PC-9 (cell line): ENCODE measurements around the gene PLEKHH3. TPM values are rescaled to one million over a fixed set of nuclear protein-coding genes. Genes with fewer than 3 reads are reported as not detected.

ENCODE experiments used
- BruUV-seq: library from RNA; stranded (reverse); fragments of 400-500 nt; replicated peaks from 2 replicates; lab custom pipeline; 2021; lab: Mats Ljungman, UMichigan
- CTCF ChIA-PET: fragments of 300-600 bp; sonication (Branson Sonifier 250); formaldehyde crosslinking; loops from one replicate; lab custom pipeline; 2022; ENCODE audit warnings: antibody characterized with exemption; lab: Charles Lee
- POLR2A ChIA-PET: fragments of 300-600 bp; sonication (Branson Sonifier 250); formaldehyde crosslinking; loops from one replicate; lab custom pipeline; 2022; ENCODE audit warnings: antibody characterized with exemption; ENCODE audit not compliant: unreplicated experiment; lab: Charles Lee
- DNase-seq, 2 experiments: peaks; one replicate each; pipeline versions ENCODE4 v3.0.0 to v3.0.0-alpha.2; 2015 to 2022; ENCODE audit warnings: mixed read lengths in 1 of 2
- H2AFZ ChIP-seq: fragments of 200-600 bp; sonication (generic); 2 replicates; pipeline ENCODE4 v1.8.1; 2017; ENCODE audit warnings: antibody characterized with exemption
- H3F3A ChIP-seq: fragments of 200-600 bp; sonication (generic); 2 replicates; pipeline ENCODE4 v1.8.1; 2017; ENCODE audit warnings: antibody characterized with exemption, mild to moderate bottlenecking, low read depth; ENCODE audit not compliant: insufficient read depth
- H3K27ac ChIP-seq: fragments of 200-600 bp; sonication (generic); 2 replicates; pipeline ENCODE4 v1.6.1; 2016; ENCODE audit warnings: mixed run types
- H3K27me3 ChIP-seq: fragments of 200-600 bp; sonication (generic); 2 replicates; pipeline ENCODE4 v1.6.1; 2016; ENCODE audit warnings: low read depth, mixed run types; ENCODE audit not compliant: insufficient read depth
- H3K36me3 ChIP-seq: fragments of 200-600 bp; sonication (generic); 2 replicates; pipeline ENCODE4 v1.6.1; 2016; ENCODE audit warnings: low read depth, mixed run types
- H3K4me1 ChIP-seq: fragments of 200-600 bp; sonication (generic); replicated peaks from 2 replicates; pipeline ENCODE4 v1.6.1; 2016; ENCODE audit warnings: mixed run types; ENCODE audit not compliant: insufficient read depth
- H3K4me2 ChIP-seq: fragments of 200-600 bp; sonication (generic); 2 replicates; pipeline ENCODE4 v1.6.1; 2017; ENCODE audit warnings: mixed run types
- H3K4me3 ChIP-seq: fragments of 200-600 bp; sonication (generic); 2 replicates; pipeline ENCODE4 v1.6.1; 2016; ENCODE audit warnings: mixed run types
- H3K79me2 ChIP-seq: fragments of 200-600 bp; sonication (generic); 2 replicates; pipeline ENCODE4 v1.6.1; 2017; ENCODE audit warnings: low read depth, mixed run types
- H3K9me2 ChIP-seq: fragments of 200-600 bp; sonication (generic); 2 replicates; pipeline ENCODE4 v1.8.1; 2017; ENCODE audit warnings: mild to moderate bottlenecking; ENCODE audit not compliant: insufficient read depth
- H3K9me3 ChIP-seq: fragments of 200-600 bp; sonication (generic); 2 replicates; pipeline ENCODE4 v1.8.1; 2016; ENCODE audit warnings: low read depth; ENCODE audit not compliant: insufficient read depth
- H4K20me1 ChIP-seq: fragments of 200-600 bp; sonication (generic); 2 replicates; pipeline ENCODE4 v1.8.1; 2017; ENCODE audit not compliant: insufficient read depth
- CTCF ChIP-seq: fragments of 200-600 bp; sonication (generic); conservative IDR thresholded peaks from 2 replicates; pipeline ENCODE4 v1.6.1; 2017; ENCODE audit warnings: mixed run types, antibody characterized with exemption, mild to moderate bottlenecking, moderate library complexity
- EZH2 ChIP-seq: fragments of 200-600 bp; sonication (generic); IDR thresholded peaks from 2 replicates; pipeline ENCODE4 v1.8.0; 2017; ENCODE audit warnings: antibody characterized with exemption, low read depth
- intact Hi-C: fragments of 100-400 bp; cut with micrococcal nuclease; formaldehyde crosslinking; loops from one replicate; pipeline ENCODE4 v1.10.0; 2022; ENCODE audit not compliant: unreplicated experiment
- total RNA-seq: library from RNA; stranded (reverse); gene quantifications from 2 replicates; pipeline ENCODE4 v1.2.3, GENCODE V29; 2021

PLEKHH3 gene
- total RNA-seq, 1 experiment from 2014 or later = 22.5 TPM

- BruUV-seq = TSS peak; percentile 23
Observed at GRCh38 chr17:42675965-42676423, 800 bp downstream of the PLEKHH3 start.

GRCh38 chr17:42675348-42675964, 1.3 kb downstream of the PLEKHH3 start:
- POLR2A ChIA-PET = no interaction called here
- Histone ChIP-seq H3K27me3 (no peaks in the 10 kb centered on the region), H3K27ac (no peak overlapping the region), H3K4me2 (peak overlapping the region; percentile 93), H2AFZ (no peak overlapping the region), H3K36me3 (no peaks in the 10 kb centered on the region), H4K20me1 (no peaks in the 10 kb centered on the region), H3K4me3 (peak overlapping the region; percentile 95), H3K4me1 (peaks cover 43% of the 10 kb centered on the region), H3F3A (peaks cover 25% of the 10 kb centered on the region), H3K9me2 (no peaks in the 10 kb centered on the region), H3K9me3 (no peaks in the 10 kb centered on the region), H3K79me2 (peaks cover 32% of the 10 kb centered on the region)
- CTCF ChIA-PET = interaction anchor here (2.4 kb wide), 1 partner anchor 57 kb away, joined by 5 read pairs; no protein-coding TSS in a partner anchor
- DNase-seq = no peak
- no peak for TF ChIP-seq CTCF
- no peak for TF ChIP-seq EZH2
- intact Hi-C loops = loop anchor here (5.0 kb wide), 2 partner anchors 253 to 348 kb away; partner anchors contain the start of gene CAVIN1
- BruUV-seq = no TSS peak

More at GRCh38 chr17:42675965-42676423, 800 bp downstream of the PLEKHH3 start:
- H3K9me3 ChIP-seq = no peaks in the 10 kb centered on the region
- DNase-seq = peak in 1 of 2 experiments; percentile 58
- H2AFZ ChIP-seq = peak overlapping the region; percentile 94
- H3F3A ChIP-seq = peaks cover 28% of the 10 kb centered on the region
- CTCF ChIA-PET = interaction anchor here (1.5 to 2.4 kb wide), 3 partner anchors 8 to 97 kb away, joined by 5 read pairs; no protein-coding TSS in a partner anchor
- H3K4me2 ChIP-seq = peak overlapping the region; percentile 93
- H3K9me2 ChIP-seq = no peaks in the 10 kb centered on the region
- no peaks in the 10 kb centered on the region for H3K27me3 ChIP-seq
- intact Hi-C loops = loop anchor here (5.0 kb wide), 2 partner anchors 254 to 349 kb away; partner anchors contain the start of gene CAVIN1
- POLR2A ChIA-PET = interaction anchor here (0.6 kb wide), 1 partner anchor 159 kb away, joined by 10 read pairs; no protein-coding TSS in a partner anchor
- H3K79me2 ChIP-seq = peaks cover 32% of the 10 kb centered on the region
- peak overlapping the region; percentile 95 for H3K4me3 ChIP-seq
- H3K36me3 ChIP-seq = no peaks in the 10 kb centered on the region
- H3K4me1 ChIP-seq = peaks cover 43% of the 10 kb centered on the region
- no peaks in the 10 kb centered on the region for H4K20me1 ChIP-seq
- no peak for TF ChIP-seq EZH2
- no peak for TF ChIP-seq CTCF
- H3K27ac ChIP-seq = no peak overlapping the region; the same call in 1 of the 2 replicates

- no peaks in the 10 kb centered on the region for H3K36me3 ChIP-seq
- H3K27ac ChIP-seq = no peak overlapping the region
- H3K9me2 ChIP-seq = no peaks in the 10 kb centered on the region
- no peaks in the 10 kb centered on the region for H3K9me3 ChIP-seq
- H3F3A ChIP-seq = peaks cover 20% of the 10 kb centered on the region
- ChIA-PET POLR2A (interaction anchor here (0.5 kb wide), 1 partner anchor 11 kb away, joined by 5 read pairs; no protein-coding TSS in a partner anchor), CTCF (interaction anchor here (2.4 kb wide), 1 partner anchor 56 kb away, joined by 5 read pairs; no protein-coding TSS in a partner anchor)
- TF ChIP-seq CTCF = no peak
- TF ChIP-seq EZH2 = no peak
- H3K4me2 ChIP-seq = peak overlapping the region; percentile 93
- peaks cover 32% of the 10 kb centered on the region for H3K79me2 ChIP-seq
- peak overlapping the region; percentile 95; the same call in 1 of the 2 replicates for H3K4me3 ChIP-seq
- H3K4me1 ChIP-seq = peaks cover 38% of the 10 kb centered on the region
- H3K27me3 ChIP-seq = no peaks in the 10 kb centered on the region
- H2AFZ ChIP-seq = no peak overlapping the region
- H4K20me1 ChIP-seq = no peaks in the 10 kb centered on the region
- intact Hi-C loops = loop anchor here (5.0 kb wide), 2 partner anchors 253 to 348 kb away; partner anchors contain the start of gene CAVIN1
- BruUV-seq = no TSS peak
- DNase-seq = no peak
Observed at GRCh38 chr17:42674755-42675347, 1.9 kb downstream of the PLEKHH3 start.
